Neural cell (in vitro differentiated cells): ENCODE measurements around the gene ACSL5. TPM values are rescaled to one million over a fixed set of nuclear protein-coding genes. Genes with fewer than 3 reads are reported as not detected.

Source experiments
- H2AFZ ChIP-seq: fragments of 200-600, 300-800 bp; sonication (generic), shearing (Covaris generic); 2 replicates; pipeline ENCODE4 v1.6.0; 2014; ENCODE audit warnings: low read depth, mild to moderate bottlenecking, antibody characterized with exemption, low read length, moderate library complexity
- H3F3A ChIP-seq: fragments of 200-600 bp; shearing (Covaris generic); 2 replicates; pipeline ENCODE4 v1.6.1; 2016; ENCODE audit warnings: mild to moderate bottlenecking, moderate library complexity, mixed read lengths, antibody characterized with exemption, low read length; ENCODE audit not compliant: insufficient read depth, poor library complexity, severe bottlenecking
- H3K27ac ChIP-seq: fragments of 200-600, 300-800 bp; sonication (generic), shearing (Covaris generic); 2 replicates; pipeline ENCODE4 v1.5.1; 2014; ENCODE audit warnings: mild to moderate bottlenecking, low read length, moderate library complexity
- H3K27me3 ChIP-seq: fragments of 300-800, 200-600 bp; sonication (generic), shearing (Covaris generic); 2 replicates; pipeline ENCODE4 v1.6.0; 2014; ENCODE audit warnings: mild to moderate bottlenecking, low read depth, low read length, moderate library complexity; ENCODE audit not compliant: insufficient read depth
- H3K36me3 ChIP-seq: fragments of 300-800, 200-600 bp; sonication (generic), shearing (Covaris generic); 2 replicates; pipeline ENCODE4 v1.5.1; 2014; ENCODE audit warnings: mild to moderate bottlenecking, antibody characterized with exemption, low read length, moderate library complexity; ENCODE audit not compliant: insufficient read depth
- H3K4me2 ChIP-seq: fragments of 300-800, 200-600 bp; sonication (generic), shearing (Covaris generic); 2 replicates; pipeline ENCODE4 v1.6.0; 2014; ENCODE audit warnings: mild to moderate bottlenecking, low read length
- H3K4me3 ChIP-seq: fragments of 300-800, 200-600 bp; sonication (generic), shearing (Covaris generic); 2 replicates; pipeline ENCODE4 v1.5.1; 2014; ENCODE audit warnings: mild to moderate bottlenecking, low read length, moderate library complexity
- H3K79me2 ChIP-seq: fragments of 200-600 bp; shearing (Covaris generic); replicated peaks from 2 replicates; pipeline ENCODE4 v1.6.0; 2014; ENCODE audit warnings: mild to moderate bottlenecking, low read length, moderate library complexity; ENCODE audit not compliant: insufficient read depth
- H3K9ac ChIP-seq: fragments of 300-800, 200-600 bp; sonication (generic), shearing (Covaris generic); 2 replicates; pipeline ENCODE4 v1.6.1; 2016; ENCODE audit warnings: mild to moderate bottlenecking, low read length, mixed read lengths
- H3K9me2 ChIP-seq: fragments of 200-600 bp; shearing (Covaris generic); 2 replicates; pipeline ENCODE4 v1.6.1; 2016; ENCODE audit warnings: mild to moderate bottlenecking, low read length, mixed read lengths; ENCODE audit not compliant: insufficient read depth
- H3K9me3 ChIP-seq: fragments of 200-600, 300-800 bp; sonication (generic), shearing (Covaris generic); 2 replicates; pipeline ENCODE4 v1.6.1; 2016; ENCODE audit warnings: mild to moderate bottlenecking, mixed run types, low read length, moderate library complexity, mixed read lengths
- H4K20me1 ChIP-seq: fragments of 200-600 bp; shearing (Covaris generic); 2 replicates; pipeline ENCODE4 v1.6.1; 2016; ENCODE audit warnings: mild to moderate bottlenecking, mixed run types; ENCODE audit not compliant: insufficient read depth
- CTCF ChIP-seq: fragments of 450-650 bp; IDR thresholded peaks from 2 replicates; pipeline ENCODE4 v1.5.1; 2014; ENCODE audit warnings: antibody characterized with exemption, mild to moderate bottlenecking, moderate library complexity; ENCODE audit not compliant: poor library complexity, severe bottlenecking
- EP300 ChIP-seq: fragments of 450-650 bp; conservative IDR thresholded peaks from 2 replicates; pipeline ENCODE4 v1.6.1; 2014; ENCODE audit warnings: antibody characterized with exemption, mild to moderate bottlenecking, moderate library complexity; ENCODE audit not compliant: poor library complexity, severe bottlenecking
- EZH2 ChIP-seq: fragments of 200-600, 300-800 bp; shearing (Covaris generic), sonication (generic); IDR thresholded peaks from 2 replicates; pipeline ENCODE4 v1.6.1; 2014; ENCODE audit warnings: antibody characterized with exemption, low read length, borderline replicate concordance, mild to moderate bottlenecking; ENCODE audit not compliant: insufficient read depth, poor library complexity, severe bottlenecking
- POLR2AphosphoS5 ChIP-seq: IDR thresholded peaks from 2 replicates; pipeline ENCODE4 v1.6.1; 2012
- RAD21 ChIP-seq: fragments of 450-650 bp; conservative IDR thresholded peaks from 2 replicates; pipeline ENCODE4 v1.6.1; 2014; ENCODE audit warnings: antibody characterized with exemption, mild to moderate bottlenecking, moderate library complexity
- REST ChIP-seq: IDR thresholded peaks from 2 replicates; pipeline ENCODE4 v1.6.1; 2012; ENCODE audit warnings: borderline replicate concordance
- SMC3 ChIP-seq: fragments of 450-650 bp; conservative IDR thresholded peaks from 2 replicates; pipeline ENCODE4 v1.6.1; 2014; ENCODE audit warnings: antibody characterized with exemption, mild to moderate bottlenecking, moderate library complexity; ENCODE audit not compliant: poor library complexity
- polyA plus RNA-seq: library from polyadenylated mRNA; depleted of rRNA; stranded (reverse); fragments of >200 nt; gene quantifications from 2 replicates; pipeline ENCODE4 v1.2.3, GENCODE V29; 2014

Gene ACSL5
- polyA plus RNA-seq, 1 donor from 2014 or later = not detected

GRCh38 chr10:112467541-112468075 is 93.7 kb downstream of the ACSL5 start:
- no peaks in the 10 kb centered on the region for H3K9me3 ChIP-seq
- H3K79me2 ChIP-seq = no peaks in the 10 kb centered on the region
- H3K27me3 ChIP-seq = no peaks in the 10 kb centered on the region
- H3K4me3 ChIP-seq = no peak overlapping the region
- H2AFZ ChIP-seq = no peak overlapping the region
- H3K9ac ChIP-seq = no peak overlapping the region
- TF ChIP-seq POLR2AphosphoS5 (no peak), EP300 (no peak), CTCF (no peak), SMC3 (no peak), EZH2 (no peak)
- no peaks in the 10 kb centered on the region for H4K20me1 ChIP-seq
- no peaks in the 10 kb centered on the region for H3K9me2 ChIP-seq
- H3F3A ChIP-seq = no peaks in the 10 kb centered on the region
- H3K27ac ChIP-seq = no peak overlapping the region
- H3K4me2 ChIP-seq = no peak overlapping the region
- H3K36me3 ChIP-seq = peaks cover 13% of the 10 kb centered on the region

GRCh38 chr10:112471878-112472487 is 98.1 kb downstream of the ACSL5 start:
- H3K27me3 ChIP-seq = no peaks in the 10 kb centered on the region
- TF ChIP-seq CTCF (peak; percentile 84), REST (no peak), SMC3 (peak; percentile 84), RAD21 (peak; percentile 80)
- H3K9me2 ChIP-seq = no peaks in the 10 kb centered on the region
- no peaks in the 10 kb centered on the region for H3K9me3 ChIP-seq
- H3K9ac ChIP-seq = no peak overlapping the region
- no peaks in the 10 kb centered on the region for H4K20me1 ChIP-seq
- H3K36me3 ChIP-seq = no peaks in the 10 kb centered on the region
- no peak overlapping the region for H3K4me2 ChIP-seq
- H3K4me3 ChIP-seq = no peak overlapping the region
- no peak overlapping the region for H3K27ac ChIP-seq
- H3F3A ChIP-seq = no peaks in the 10 kb centered on the region
- no peaks in the 10 kb centered on the region for H3K79me2 ChIP-seq
- no peak overlapping the region for H2AFZ ChIP-seq
